ENCODE results near the gene PODXL. TPM values are rescaled to one million over a fixed set of nuclear protein-coding genes. Genes with fewer than 3 reads are reported as not detected.

The PODXL gene
- total and polyA plus RNA-seq, 4 donors = 1.2 to 3.6 (median 1.6) TPM

DNA sequence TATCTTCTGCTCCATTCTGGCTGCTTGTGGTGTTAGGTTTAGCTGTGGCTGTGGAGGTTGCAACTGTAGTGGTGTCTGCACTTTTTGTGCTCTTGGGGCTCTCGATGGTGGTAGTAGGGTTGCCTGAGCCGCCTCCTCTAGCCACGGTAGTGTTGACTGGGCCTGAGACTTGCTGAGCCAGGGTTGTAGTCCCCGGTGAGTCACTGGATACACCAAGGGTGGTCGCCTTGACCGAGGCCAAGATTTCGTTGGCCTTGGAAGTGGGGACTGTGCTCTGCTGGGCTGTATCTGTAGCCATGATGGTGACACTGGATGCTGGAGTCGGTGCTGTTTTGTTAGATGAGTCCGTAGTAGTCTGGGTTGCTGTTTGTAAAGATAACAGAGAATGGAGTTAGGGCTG is 45.4 kb downstream of the PODXL start (continued):
- TF ChIP-seq, protein P1, sequence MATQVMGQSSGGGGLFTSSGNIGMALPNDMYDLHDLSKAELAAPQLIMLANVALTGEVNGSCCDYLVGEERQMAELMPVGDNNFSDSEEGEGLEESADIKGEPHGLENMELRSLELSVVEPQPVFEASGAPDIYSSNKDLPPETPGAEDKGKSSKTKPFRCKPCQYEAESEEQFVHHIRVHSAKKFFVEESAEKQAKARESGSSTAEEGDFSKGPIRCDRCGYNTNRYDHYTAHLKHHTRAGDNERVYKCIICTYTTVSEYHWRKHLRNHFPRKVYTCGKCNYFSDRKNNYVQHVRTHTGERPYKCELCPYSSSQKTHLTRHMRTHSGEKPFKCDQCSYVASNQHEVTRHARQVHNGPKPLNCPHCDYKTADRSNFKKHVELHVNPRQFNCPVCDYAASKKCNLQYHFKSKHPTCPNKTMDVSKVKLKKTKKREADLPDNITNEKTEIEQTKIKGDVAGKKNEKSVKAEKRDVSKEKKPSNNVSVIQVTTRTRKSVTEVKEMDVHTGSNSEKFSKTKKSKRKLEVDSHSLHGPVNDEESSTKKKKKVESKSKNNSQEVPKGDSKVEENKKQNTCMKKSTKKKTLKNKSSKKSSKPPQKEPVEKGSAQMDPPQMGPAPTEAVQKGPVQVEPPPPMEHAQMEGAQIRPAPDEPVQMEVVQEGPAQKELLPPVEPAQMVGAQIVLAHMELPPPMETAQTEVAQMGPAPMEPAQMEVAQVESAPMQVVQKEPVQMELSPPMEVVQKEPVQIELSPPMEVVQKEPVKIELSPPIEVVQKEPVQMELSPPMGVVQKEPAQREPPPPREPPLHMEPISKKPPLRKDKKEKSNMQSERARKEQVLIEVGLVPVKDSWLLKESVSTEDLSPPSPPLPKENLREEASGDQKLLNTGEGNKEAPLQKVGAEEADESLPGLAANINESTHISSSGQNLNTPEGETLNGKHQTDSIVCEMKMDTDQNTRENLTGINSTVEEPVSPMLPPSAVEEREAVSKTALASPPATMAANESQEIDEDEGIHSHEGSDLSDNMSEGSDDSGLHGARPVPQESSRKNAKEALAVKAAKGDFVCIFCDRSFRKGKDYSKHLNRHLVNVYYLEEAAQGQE (IDR thresholded peaks at IDR 0.05) = no peak
- TF ChIP-seq RAD21 (IDR thresholded peaks at IDR 0.05) = no peak

DNA sequence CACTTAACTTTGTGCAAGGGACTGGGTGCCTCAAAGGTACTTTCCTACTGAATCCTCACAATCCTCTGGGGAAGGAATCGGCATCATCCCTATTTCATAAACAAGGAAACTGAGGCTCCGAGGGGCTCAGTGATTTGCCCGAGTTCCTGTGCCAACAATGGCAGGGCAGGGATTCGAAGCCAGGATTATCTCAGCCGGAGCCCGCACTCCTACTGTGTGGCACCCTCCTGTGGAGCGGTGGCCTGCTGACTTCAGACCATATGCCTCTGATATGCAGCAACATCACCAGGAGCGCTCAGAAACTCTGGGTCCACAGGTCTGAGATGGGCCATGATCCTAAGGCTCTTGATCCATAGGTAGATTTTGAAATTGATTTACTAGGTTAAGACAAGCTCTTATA is 46.6 kb downstream of the PODXL start:
- 97% methylated on average over 8 of the region's 8 CpGs for WGBS
- H3K36me3 ChIP-seq (ENCODE audit: control insufficient read depth in 4 of 4, insufficient read depth in 3 of 4, low read depth in 1 of 4, low read length in 3 of 4) = no peaks in the 10 kb centered on the region
- no peak overlapping the region for H3K4me3 ChIP-seq (ENCODE audit: low read depth in 1 of 3, low read length in 3 of 3)
- H3K9ac ChIP-seq (ENCODE audit: low read depth in 1 of 2, low read length in 2 of 2) = no peak overlapping the region
- TF ChIP-seq, protein P2, sequence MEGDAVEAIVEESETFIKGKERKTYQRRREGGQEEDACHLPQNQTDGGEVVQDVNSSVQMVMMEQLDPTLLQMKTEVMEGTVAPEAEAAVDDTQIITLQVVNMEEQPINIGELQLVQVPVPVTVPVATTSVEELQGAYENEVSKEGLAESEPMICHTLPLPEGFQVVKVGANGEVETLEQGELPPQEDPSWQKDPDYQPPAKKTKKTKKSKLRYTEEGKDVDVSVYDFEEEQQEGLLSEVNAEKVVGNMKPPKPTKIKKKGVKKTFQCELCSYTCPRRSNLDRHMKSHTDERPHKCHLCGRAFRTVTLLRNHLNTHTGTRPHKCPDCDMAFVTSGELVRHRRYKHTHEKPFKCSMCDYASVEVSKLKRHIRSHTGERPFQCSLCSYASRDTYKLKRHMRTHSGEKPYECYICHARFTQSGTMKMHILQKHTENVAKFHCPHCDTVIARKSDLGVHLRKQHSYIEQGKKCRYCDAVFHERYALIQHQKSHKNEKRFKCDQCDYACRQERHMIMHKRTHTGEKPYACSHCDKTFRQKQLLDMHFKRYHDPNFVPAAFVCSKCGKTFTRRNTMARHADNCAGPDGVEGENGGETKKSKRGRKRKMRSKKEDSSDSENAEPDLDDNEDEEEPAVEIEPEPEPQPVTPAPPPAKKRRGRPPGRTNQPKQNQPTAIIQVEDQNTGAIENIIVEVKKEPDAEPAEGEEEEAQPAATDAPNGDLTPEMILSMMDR (IDR thresholded peaks at IDR 0.05; ENCODE audit: low read depth, low read length, missing input control) = no peak
- TF ChIP-seq TAF1 (conservative IDR thresholded peaks at IDR 0.05) (no peak), GABPA (IDR thresholded peaks at IDR 0.05 in 1 of 2, conservative IDR thresholded peaks at IDR 0.05 in 1 of 2) (no peak), FOXA1 (IDR thresholded peaks at IDR 0.05) (no peak), EGR1 (IDR thresholded peaks at IDR 0.05; ENCODE audit: low read depth in 2 of 2) (no peak), NR2F2 (IDR thresholded peaks at IDR 0.05) (no peak), RXRA (IDR thresholded peaks at IDR 0.05) (no peak), YY1 (IDR thresholded peaks at IDR 0.05) (no peak), FOXA2 (IDR thresholded peaks at IDR 0.05) (no peak), HNF4G (IDR thresholded peaks at IDR 0.05) (no peak), HNF4A (conservative IDR thresholded peaks at IDR 0.05) (no peak), RAD21 (IDR thresholded peaks at IDR 0.05) (no peak)
- TF ChIP-seq, protein P3, sequence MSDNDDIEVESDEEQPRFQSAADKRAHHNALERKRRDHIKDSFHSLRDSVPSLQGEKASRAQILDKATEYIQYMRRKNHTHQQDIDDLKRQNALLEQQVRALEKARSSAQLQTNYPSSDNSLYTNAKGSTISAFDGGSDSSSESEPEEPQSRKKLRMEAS (IDR thresholded peaks at IDR 0.05) = no peak
- TF ChIP-seq, protein P4, sequence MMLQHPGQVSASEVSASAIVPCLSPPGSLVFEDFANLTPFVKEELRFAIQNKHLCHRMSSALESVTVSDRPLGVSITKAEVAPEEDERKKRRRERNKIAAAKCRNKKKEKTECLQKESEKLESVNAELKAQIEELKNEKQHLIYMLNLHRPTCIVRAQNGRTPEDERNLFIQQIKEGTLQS (IDR thresholded peaks at IDR 0.05) = no peak
- TF ChIP-seq, protein P1 (IDR thresholded peaks at IDR 0.05) = no peak
- TF ChIP-seq, protein P5, sequence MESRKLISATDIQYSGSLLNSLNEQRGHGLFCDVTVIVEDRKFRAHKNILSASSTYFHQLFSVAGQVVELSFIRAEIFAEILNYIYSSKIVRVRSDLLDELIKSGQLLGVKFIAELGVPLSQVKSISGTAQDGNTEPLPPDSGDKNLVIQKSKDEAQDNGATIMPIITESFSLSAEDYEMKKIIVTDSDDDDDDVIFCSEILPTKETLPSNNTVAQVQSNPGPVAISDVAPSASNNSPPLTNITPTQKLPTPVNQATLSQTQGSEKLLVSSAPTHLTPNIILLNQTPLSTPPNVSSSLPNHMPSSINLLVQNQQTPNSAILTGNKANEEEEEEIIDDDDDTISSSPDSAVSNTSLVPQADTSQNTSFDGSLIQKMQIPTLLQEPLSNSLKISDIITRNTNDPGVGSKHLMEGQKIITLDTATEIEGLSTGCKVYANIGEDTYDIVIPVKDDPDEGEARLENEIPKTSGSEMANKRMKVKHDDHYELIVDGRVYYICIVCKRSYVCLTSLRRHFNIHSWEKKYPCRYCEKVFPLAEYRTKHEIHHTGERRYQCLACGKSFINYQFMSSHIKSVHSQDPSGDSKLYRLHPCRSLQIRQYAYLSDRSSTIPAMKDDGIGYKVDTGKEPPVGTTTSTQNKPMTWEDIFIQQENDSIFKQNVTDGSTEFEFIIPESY (IDR thresholded peaks at IDR 0.05) = no peak
- H3K4me1 ChIP-seq (ENCODE audit: control insufficient read depth in 4 of 4, insufficient read depth in 4 of 4, low read length in 3 of 4) = peaks cover 0 to 9% (median 6%) of the 10 kb centered on the region in 4 donors
- H3K27me3 ChIP-seq (ENCODE audit: control insufficient read depth in 4 of 4, insufficient read depth in 4 of 4, low read length in 3 of 4) = no peaks in the 10 kb centered on the region
- no peak overlapping the region for H3K27ac ChIP-seq (ENCODE audit: low read depth in 1 of 2, low read length in 2 of 2)
- DNase-seq (ENCODE audit: low spot score) = no peak
- no peaks in the 10 kb centered on the region for H3K9me3 ChIP-seq (ENCODE audit: control insufficient read depth in 4 of 4, low read length in 3 of 4)
